LNCaP clone FGC (cell line): Measurements from ENCODE around the gene DNAJB13.
"Not testable (repeated sequence)": the region's sequence is repeated elsewhere in the genome, so short reads cannot be mapped to it uniquely, and the experiment has no call there.

Source experiments
- DNase-seq: peaks from one replicate; pipeline ENCODE4 v3.0.0-alpha.2; 2011; ENCODE audit warnings: low read depth
- H3K4me3 ChIP-seq: 2 replicates; pipeline ENCODE4 v1.5.1; 2011; ENCODE audit warnings: mild to moderate bottlenecking, low read depth, low read length, control low read depth
- TF ChIP-seq, protein P1 (sequence below): IDR thresholded peaks from 2 replicates; pipeline ENCODE4 v1.5.1; 2012; ENCODE audit warnings: mild to moderate bottlenecking; ENCODE audit not compliant: control insufficient read depth, insufficient read depth; ENCODE audit errors: extremely low read depth

Gene DNAJB13

DNA sequence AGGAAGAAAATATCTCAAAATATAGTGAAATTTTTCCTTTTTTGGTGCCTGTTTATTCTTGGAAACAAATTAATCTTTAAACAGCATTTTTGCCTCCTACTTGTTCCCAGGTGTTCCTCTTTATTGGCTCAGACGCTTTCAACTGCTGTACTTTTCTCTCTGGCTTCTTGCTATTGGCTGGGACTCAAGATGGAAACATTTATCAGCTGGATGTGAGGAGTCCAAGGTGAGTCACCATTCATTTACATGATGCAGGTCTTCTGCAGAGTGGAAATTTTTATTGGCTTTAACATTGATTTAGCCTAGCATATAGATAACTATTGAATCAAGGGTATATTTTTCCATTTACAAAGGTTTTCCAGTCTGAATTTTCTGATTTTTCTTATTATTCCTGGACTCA lies 34.4 kb upstream of the DNAJB13 start:
- peak; percentile 87 for DNase-seq
- TF ChIP-seq, protein P1, sequence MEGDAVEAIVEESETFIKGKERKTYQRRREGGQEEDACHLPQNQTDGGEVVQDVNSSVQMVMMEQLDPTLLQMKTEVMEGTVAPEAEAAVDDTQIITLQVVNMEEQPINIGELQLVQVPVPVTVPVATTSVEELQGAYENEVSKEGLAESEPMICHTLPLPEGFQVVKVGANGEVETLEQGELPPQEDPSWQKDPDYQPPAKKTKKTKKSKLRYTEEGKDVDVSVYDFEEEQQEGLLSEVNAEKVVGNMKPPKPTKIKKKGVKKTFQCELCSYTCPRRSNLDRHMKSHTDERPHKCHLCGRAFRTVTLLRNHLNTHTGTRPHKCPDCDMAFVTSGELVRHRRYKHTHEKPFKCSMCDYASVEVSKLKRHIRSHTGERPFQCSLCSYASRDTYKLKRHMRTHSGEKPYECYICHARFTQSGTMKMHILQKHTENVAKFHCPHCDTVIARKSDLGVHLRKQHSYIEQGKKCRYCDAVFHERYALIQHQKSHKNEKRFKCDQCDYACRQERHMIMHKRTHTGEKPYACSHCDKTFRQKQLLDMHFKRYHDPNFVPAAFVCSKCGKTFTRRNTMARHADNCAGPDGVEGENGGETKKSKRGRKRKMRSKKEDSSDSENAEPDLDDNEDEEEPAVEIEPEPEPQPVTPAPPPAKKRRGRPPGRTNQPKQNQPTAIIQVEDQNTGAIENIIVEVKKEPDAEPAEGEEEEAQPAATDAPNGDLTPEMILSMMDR = no peak
- H3K4me3 ChIP-seq = no peak overlapping the region

DNA sequence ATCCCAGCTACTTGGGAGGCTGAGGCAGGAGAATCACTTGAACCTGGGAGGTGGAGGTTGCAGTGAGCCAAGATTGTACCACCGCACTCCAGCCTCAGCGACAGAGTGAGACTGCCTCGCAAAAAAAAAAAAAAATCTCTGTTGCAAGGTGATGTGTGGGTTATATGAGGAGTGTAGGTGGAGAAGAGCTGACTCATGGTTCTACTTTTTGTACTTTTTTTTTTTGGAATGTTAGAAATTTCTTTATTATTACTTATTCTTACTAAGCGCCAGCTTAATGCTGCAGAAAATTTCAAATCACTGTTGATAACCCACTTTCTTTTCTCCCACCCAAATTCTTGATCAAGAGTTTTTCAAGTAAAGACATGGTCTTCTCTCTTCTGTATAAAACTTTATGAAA lies 29.6 kb upstream of the DNAJB13 start:
- no peak for DNase-seq
- TF ChIP-seq, protein P1 = no peak
- H3K4me3 ChIP-seq = no peak overlapping the region

- DNase-seq = no peak
- TF ChIP-seq, protein P1 = no peak
- no peak overlapping the region for H3K4me3 ChIP-seq
Observed at GRCh38 chr11:73929388-73929787, 21.4 kb upstream of the DNAJB13 start.

DNA sequence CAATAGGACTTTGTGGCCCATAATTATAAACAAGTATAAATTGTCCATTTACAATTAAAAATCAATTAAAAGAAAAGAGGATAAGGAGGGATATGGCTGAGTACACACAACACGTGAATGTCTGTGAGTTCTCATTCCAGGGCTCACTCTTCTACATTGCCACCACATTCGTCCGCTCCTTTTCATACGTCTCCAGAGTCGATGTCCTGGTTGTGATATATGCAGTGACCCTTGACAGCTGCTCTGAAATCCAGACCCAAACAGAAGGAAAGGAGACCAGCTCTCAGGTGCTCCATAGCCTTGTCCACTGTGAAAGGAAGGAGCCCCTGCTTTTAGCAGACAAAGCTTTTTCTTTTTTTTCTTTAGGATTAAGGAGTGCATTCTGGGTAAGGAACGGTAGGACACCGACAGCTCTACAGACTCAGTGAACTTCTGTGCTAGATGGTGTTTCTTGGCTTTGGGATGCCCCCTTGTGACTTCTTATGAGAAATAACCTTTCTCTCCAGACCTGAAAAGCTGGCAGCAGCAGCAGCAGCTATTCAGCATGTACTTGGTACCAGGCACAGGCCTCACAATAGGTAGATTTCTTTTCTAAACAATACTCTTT lies 19.7 kb upstream of the DNAJB13 start:
- peak; percentile 59 for DNase-seq
- TF ChIP-seq, protein P1 = peak; percentile 61
- no peak overlapping the region for H3K4me3 ChIP-seq

DNA sequence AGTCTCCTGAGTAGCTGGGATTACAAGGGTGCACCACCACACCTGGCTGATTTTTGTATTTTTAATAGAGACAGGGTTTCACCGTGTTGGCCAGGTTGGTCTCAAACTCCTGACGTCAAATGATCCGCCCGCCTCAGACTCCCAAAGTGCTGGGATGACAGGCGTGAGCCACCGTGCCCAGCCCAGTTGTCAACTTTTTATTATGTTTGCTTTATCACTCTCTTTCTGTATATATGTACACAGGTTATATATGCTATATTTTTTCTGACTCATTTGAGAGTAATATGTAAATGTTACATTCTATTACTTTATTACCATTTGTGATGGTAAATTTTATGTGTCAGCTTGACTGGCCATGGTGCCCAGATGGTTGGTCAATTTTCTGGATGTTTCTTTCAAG lies 18.9 kb upstream of the DNAJB13 start:
- H3K4me3 ChIP-seq = no peak overlapping the region
- TF ChIP-seq, protein P1 = no peak
- no peak for DNase-seq

DNA sequence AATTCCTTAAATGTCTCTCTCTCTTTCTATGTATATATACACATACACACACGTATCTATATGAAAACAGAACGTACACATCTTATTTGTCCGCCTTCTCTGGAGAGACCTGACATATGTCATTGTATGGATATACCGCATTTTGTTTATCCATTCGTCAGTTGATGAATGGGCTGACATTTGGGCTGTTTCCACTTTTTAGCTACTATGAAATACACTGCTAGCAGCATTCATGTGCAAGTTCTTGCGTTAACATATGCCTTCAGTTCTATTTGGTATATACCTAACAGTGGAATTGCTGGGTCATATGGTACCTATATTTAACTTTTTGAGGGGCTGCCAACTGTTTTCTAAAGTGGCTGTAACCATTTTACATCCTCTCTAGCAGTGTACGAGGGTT lies 18.0 kb upstream of the DNAJB13 start:
- DNase-seq = no peak
- H3K4me3 ChIP-seq = no peak overlapping the region
- TF ChIP-seq, protein P1 = no peak

DNA sequence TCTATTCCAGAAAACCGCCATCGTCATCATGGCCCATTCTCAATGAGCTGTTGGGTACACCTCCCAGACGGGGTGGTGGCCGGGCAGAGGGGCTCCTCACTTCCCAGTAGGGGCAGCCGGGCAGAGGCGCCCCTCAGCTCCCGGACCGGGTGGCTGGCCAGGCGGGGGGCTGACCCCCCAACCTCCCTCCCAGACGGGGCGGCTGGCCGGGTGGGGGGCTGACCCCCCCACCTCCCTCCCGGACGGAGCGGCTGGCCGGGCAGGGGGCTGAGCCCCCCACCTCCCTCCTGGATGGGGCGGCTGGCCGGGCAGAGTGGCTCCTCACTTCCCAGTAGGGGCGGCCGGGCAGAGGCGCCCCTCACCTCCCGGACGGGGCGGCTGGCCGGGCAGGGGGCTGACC lies 14.8 kb upstream of the DNAJB13 start:
- DNase-seq, H3K4me3 ChIP-seq: not testable (repeated sequence)
